ENCODE results near the gene TTC39C.

The TTC39C gene

GRCh38 chr18:24095976-24096375, 81.4 kb downstream of the TTC39C start:
- no peak overlapping the region for H3K27ac ChIP-seq
- TF ChIP-seq CTCF (conservative IDR thresholded peaks at IDR 0.05) = no peak
- no peak for TF ChIP-seq ZFX (IDR thresholded peaks at IDR 0.05)

GRCh38 chr18:24103320-24104021, 88.9 kb downstream of the TTC39C start:
- no peak for TF ChIP-seq CTCF (conservative IDR thresholded peaks at IDR 0.05)
- no peak for TF ChIP-seq ZFX (IDR thresholded peaks at IDR 0.05)
- H3K27ac ChIP-seq = no peak overlapping the region

GRCh38 chr18:24104486-24104885, 89.9 kb downstream of the TTC39C start:
- TF ChIP-seq ZFX (IDR thresholded peaks at IDR 0.05) (no peak), CTCF (conservative IDR thresholded peaks at IDR 0.05) (no peak)
- no peak overlapping the region for H3K27ac ChIP-seq

GRCh38 chr18:24108641-24109040, 94.1 kb downstream of the TTC39C start:
- TF ChIP-seq ZFX (IDR thresholded peaks at IDR 0.05) (no peak), CTCF (conservative IDR thresholded peaks at IDR 0.05) (no peak)

GRCh38 chr18:24111936-24112335, 97.4 kb downstream of the TTC39C start:
- no peak overlapping the region for H3K27ac ChIP-seq
- TF ChIP-seq CTCF (conservative IDR thresholded peaks at IDR 0.05) (no peak), ZFX (IDR thresholded peaks at IDR 0.05) (no peak)

More at GRCh38 chr18:24108641-24109040, 94.1 kb downstream of the TTC39C start:
- no peak overlapping the region for H3K27ac ChIP-seq

DNA sequence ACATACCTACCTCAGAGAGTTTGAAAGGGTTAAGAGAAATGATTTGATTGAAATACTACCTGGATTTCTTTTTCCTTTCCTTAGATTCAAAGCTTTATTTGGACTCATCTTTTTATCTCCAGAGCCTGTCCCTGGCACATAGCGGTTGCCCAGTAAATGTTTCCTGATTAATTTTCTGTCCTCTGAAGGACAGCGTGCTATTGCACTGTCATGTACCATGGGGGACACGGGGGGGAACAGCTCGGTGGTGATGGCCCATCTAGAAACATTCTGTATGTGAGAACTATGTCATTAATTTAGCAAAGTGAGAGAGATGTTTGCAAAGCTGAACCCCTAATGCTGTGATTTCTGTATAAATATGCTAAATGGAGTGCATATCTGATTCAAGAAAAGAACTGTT, 97.9 kb downstream of the TTC39C start:
- TF ChIP-seq CTCF (conservative IDR thresholded peaks at IDR 0.05) = no peak
- TF ChIP-seq ZFX (IDR thresholded peaks at IDR 0.05) = no peak
- H3K27ac ChIP-seq = no peak overlapping the region

DNA sequence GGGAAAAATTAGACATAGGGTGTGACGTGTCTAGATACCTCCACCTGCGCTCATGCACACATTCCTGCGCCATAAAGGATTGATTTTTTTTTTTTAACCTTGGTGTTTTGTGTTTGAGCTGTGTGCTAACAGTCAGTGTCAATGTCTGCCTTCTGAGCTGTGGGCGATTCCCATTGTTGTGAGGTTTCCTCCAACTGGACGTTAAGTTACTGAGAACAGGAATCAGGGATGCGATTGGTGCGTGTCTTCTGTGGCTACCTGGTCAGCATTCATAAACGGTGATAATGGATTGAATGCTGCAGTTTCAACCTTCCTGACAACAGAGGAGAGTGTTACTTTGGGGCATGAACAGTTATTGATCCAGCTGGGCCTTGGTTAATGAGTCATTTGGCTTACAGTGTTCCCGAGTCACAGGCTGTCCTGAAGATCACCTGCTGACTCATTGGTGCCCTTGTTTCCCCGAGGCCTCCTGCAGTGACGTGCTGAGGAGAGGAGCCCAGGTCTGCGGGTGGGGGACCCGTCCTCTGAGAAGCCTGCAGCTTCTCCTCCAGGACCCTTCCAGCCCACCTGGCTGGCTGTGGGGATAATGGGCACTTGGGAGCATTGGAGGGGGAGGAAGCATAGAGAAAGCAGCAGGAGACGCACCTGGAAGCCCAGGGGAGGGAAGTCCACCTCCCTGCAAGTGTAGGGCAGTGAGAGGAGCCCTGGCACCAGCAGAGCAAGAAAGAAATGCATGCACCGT, 98.5 kb downstream of the TTC39C start:
- H3K27ac ChIP-seq = no peak overlapping the region
- TF ChIP-seq CTCF (conservative IDR thresholded peaks at IDR 0.05) = no peak
- TF ChIP-seq ZFX (IDR thresholded peaks at IDR 0.05) = no peak
